ENCODE data around the gene GNA12.

Gene GNA12

DNA sequence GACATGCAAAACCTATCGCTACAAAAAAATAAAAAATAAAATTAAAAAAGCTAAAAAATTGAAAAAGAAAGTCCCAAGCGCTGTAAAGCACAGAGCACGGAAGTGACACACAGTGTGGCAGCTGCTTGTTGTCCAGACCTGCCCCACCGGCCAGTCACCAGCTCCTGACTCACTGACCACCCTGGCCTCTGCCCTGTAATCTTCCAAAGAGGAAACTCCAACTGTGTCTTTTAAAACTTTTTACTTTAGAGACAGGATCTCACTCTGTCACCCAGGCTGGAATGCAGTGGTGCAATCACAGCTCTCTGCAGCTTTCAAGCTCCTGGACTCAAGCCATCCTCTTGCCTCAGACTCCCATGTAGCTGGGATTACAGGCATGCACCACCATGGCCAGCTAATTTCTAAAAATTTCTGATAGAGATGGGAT lies 23.6 kb downstream of the GNA12 start:
- H3K36me3 Mint-ChIP-seq (ENCODE audit: low read depth): no peaks in the 10 kb centered on the region
- DNase-seq: no peak
- no peaks in the 10 kb centered on the region for H3K27me3 Mint-ChIP-seq
- no peak overlapping the region for H3K27ac Mint-ChIP-seq
- peaks cover 45% of the 10 kb centered on the region for H3K4me1 Mint-ChIP-seq
- no peaks in the 10 kb centered on the region for H3K9me3 Mint-ChIP-seq
- ATAC-seq: no peak
- H3K4me3 Mint-ChIP-seq: no peak overlapping the region

DNA sequence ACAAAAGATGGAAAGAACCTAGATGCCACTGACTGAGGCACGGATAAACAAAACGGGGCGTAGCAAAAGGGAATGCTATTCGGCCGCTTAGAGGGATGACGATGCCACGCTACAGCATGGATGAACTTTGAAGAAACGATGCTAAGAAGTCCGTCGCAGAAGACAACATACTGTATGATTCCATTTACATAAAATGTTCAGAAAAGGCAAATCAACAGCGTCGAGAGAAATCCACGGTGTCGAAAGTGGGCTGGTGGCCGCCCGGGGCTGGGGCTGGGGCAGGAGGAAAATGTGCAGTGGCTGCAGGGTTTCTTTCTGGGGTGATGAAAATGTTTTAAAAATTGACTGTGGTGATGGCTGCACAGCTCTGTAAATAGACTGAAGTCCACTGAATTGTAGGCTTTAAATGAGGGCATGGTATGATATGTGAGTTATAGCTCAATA lies 24.1 kb downstream of the GNA12 start:
- no peak overlapping the region for H3K27ac Mint-ChIP-seq

DNA sequence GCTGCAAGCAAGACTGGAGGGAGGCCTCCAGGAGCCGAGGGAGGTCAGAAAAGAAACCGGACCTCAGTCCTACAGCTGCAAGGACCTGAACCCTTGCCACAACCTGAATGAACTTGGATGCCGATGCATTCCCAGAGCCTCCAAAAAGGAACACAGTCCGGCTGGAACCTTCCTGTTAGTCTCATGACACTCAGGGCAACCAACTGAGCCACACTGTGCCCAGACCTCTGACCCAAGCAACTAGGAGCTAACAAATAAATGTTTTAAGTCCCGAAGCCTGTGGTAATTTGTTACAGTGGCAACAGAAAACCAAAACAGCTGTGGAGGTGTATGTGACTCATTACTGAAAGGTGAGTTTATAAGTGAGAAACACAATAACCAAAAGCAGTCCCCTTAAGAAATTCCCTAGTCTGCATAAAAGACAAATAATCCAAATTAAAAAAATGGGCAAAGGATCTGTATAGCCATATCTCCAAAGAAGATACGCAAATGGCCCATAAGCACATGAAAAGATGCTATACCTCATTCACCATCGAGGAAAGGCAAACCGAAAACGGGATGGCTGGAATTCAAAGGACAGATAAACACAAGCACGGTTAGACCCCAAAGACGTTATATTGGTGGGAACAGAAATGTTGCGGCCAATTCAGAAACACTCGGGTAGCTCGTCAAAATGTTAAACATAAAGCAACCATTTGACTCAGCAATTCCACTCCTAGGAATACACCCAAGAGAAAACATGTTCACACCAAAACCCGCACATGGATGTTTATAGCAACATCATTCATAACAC lies 24.8 kb downstream of the GNA12 start:
- no peaks in the 10 kb centered on the region for H3K9me3 Mint-ChIP-seq
- no peak overlapping the region for H3K27ac Mint-ChIP-seq
- DNase-seq: no peak
- no peaks in the 10 kb centered on the region for H3K36me3 Mint-ChIP-seq (ENCODE audit: low read depth)
- H3K27me3 Mint-ChIP-seq: no peaks in the 10 kb centered on the region
- H3K4me3 Mint-ChIP-seq: no peak overlapping the region
- H3K4me1 Mint-ChIP-seq: peaks cover 37% of the 10 kb centered on the region
- ATAC-seq: peak; percentile 49

More for the DNA sequence above, 24.1 kb downstream of the GNA12 start:
- Mint-ChIP-seq H3K4me1 (peaks cover 40% of the 10 kb centered on the region), H3K36me3 (ENCODE audit: low read depth) (no peaks in the 10 kb centered on the region), H3K27me3 (no peaks in the 10 kb centered on the region), H3K4me3 (no peak overlapping the region), H3K9me3 (no peaks in the 10 kb centered on the region)
- DNase-seq (no peak), ATAC-seq (no peak)

DNA sequence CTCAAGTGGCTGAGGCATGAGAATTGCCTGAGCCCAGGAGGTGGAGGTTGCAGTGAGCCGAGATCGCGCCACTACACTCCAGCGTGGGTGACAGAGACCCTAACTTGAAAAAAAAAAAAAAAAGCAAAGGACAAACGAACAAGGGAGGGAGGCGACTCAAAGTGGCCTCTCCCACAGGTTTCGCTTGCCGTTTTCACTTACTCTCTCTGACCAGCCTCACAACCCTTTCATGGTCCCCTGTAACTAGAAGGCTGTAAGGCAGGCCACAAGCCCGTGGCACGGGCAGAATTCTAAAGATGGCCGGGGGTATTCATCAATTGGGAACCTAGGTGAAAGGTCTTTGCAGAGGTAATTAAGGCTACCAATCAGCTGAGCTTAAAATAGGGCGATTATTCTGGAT lies 25.5 kb downstream of the GNA12 start:
- Mint-ChIP-seq H3K4me1 (peaks cover 32% of the 10 kb centered on the region), H3K27me3 (no peaks in the 10 kb centered on the region)
- ATAC-seq: no peak

DNA sequence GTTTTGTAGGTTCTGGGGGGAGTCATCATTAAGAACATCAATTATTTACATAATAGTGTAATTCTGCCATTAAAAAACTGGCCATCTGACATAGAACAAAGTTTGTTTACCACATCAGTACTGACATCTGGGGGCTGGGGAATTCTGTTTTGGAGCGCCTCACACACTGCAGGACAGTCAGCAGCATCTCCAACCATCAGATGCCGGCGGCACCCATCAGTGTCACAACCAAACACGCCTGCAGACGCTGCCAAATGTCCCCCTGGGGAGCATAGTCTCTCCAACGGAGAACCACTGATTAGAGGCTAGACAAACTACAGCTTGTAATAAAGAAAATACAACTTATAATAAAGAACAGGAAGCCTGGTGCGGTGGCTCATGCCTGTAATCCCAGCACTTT lies 26.0 kb downstream of the GNA12 start:
- Mint-ChIP-seq H3K36me3 (ENCODE audit: low read depth) (no peaks in the 10 kb centered on the region), H3K9me3 (no peaks in the 10 kb centered on the region), H3K27ac (no peak overlapping the region), H3K27me3 (no peaks in the 10 kb centered on the region), H3K4me3 (no peak overlapping the region), H3K4me1 (peaks cover 32% of the 10 kb centered on the region)
- DNase-seq (no peak), ATAC-seq (no peak)

More for the DNA sequence above, 25.5 kb downstream of the GNA12 start:
- DNase-seq: no peak
- H3K4me3 Mint-ChIP-seq: no peak overlapping the region
- H3K9me3 Mint-ChIP-seq: no peaks in the 10 kb centered on the region
- no peaks in the 10 kb centered on the region for H3K36me3 Mint-ChIP-seq (ENCODE audit: low read depth)
- no peak overlapping the region for H3K27ac Mint-ChIP-seq

DNA sequence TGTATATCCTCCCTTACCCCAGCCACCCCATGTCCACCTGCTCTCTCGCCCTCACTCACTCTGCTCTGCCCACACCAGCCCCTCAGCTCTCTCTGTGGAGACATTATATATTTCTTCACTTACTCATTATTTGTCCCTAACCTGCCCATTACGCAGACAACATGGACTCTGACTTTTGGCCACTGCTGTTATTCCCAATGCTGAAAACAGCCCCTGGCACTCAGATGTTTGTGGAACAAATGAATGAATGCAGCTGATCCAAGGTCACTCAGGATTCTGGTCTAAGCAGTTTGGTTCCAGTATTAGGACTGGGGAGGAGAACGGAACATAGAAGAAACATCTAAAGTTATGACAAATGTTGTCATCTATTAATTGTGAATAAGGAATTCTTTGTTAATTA lies 26.7 kb downstream of the GNA12 start:
- Mint-ChIP-seq H3K36me3 (ENCODE audit: low read depth) (no peaks in the 10 kb centered on the region), H3K27me3 (no peaks in the 10 kb centered on the region), H3K9me3 (no peaks in the 10 kb centered on the region), H3K4me1 (peaks cover 33% of the 10 kb centered on the region), H3K4me3 (no peak overlapping the region), H3K27ac (no peak overlapping the region)
- no peak for DNase-seq
- no peak for ATAC-seq

DNA sequence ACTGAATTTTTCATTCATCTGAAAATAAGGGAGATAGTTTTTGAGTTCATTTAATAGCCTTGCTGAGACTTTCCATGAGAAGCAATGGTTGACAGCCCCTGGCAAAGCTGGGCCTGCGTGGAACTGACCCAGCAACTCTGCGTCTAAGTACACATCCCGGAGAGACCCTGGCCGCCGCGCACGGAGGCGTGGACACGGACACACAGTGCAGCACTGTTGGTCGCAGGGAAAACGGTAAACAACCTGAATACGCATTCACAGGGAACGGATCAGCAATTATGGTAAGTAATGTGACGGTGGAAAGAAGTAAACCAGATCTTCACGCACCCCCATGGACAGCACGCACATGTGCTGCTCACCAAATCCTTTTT lies 28.2 kb downstream of the GNA12 start:
- no peak for DNase-seq
- Mint-ChIP-seq H3K27ac (no peak overlapping the region), H3K4me1 (peaks cover 21% of the 10 kb centered on the region), H3K9me3 (no peaks in the 10 kb centered on the region), H3K27me3 (no peaks in the 10 kb centered on the region), H3K4me3 (no peak overlapping the region), H3K36me3 (ENCODE audit: low read depth) (no peaks in the 10 kb centered on the region)
- no peak for ATAC-seq

DNA sequence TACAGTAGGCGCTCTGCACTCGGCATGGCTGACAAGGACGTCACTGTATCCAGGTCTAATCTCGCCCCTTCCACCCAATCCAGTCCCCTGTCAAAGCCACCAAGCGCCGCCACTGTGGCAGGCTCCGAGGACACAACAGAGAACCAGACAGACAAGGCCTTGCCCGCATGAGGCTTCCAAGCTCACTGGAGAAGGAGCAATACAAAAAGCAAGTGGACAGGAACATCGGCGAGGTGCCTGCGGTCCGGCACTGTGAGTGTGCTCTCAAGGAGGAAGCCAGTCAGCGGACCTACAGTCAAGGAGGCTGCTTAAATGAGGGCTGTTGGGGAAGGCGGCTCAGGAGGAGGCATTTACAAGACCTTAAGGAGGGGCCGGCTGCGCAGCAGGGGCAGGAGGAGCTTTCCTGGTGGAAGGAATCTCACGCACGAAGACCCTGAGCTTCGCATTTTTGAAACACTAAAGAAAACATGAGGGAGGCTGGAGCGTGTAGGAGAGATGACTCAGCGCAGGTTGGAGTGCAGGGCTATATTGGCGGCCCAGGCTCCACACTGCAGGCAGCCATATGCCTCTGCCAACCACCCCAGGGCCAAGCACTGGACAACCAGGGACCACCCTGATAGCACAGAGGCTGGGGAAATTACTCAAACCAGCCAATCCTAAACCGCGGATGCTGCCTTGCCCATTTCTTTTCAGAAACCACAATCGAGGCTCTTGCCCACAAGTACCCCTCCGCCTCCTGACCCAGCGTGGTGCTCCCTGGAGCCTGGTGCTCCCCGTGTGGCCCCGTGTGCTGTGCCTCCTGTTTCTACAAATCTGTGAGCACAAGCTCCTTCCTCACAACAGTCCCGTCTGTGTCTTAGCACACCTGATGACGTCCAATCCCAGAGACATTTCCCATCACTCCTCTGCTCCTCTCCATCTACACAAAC lies 28.9 kb downstream of the GNA12 start:
- H3K4me3 Mint-ChIP-seq: no peak overlapping the region
- H3K4me1 Mint-ChIP-seq: peaks cover 18% of the 10 kb centered on the region
- no peaks in the 10 kb centered on the region for H3K9me3 Mint-ChIP-seq
- H3K27ac Mint-ChIP-seq: no peak overlapping the region
- H3K36me3 Mint-ChIP-seq (ENCODE audit: low read depth): no peaks in the 10 kb centered on the region
- no peak for ATAC-seq
- no peaks in the 10 kb centered on the region for H3K27me3 Mint-ChIP-seq
- DNase-seq: no peak

DNA sequence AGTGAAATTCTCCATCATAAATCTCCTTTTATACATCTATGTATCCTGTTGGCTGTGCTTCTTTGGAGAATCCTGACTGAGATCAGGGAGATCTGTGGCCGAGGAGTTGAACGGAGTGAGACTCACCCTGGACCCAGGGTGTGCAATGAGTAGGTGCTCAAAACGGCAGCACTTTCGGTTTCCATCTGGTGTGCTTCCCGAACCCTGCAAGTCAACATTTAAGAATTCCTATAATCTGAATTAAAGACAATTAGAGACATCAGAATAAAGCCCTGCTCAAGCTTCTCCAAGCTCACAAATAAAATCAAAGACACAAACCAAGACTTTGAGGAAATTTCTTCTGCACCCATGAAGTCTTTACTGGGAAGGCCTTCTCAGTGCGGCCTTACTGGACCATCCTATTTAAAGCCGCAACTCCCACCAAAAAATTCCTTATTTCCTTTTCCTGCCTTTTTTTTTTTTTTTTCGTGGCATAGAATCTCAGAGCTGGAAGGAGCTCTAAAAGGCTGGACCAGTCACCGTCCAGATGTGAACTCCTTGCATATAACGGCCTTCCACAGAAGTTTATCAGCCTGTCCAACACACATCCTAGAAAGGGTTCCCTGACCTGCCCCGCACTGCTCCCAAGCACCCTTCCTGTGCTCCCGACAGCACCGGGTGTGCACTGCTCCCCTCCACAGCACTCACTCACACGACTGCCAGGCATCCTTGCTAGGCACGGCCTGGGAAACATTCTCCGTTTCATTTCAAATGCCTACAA lies 29.7 kb downstream of the GNA12 start:
- H3K4me3 Mint-ChIP-seq: no peak overlapping the region
- no peaks in the 10 kb centered on the region for H3K36me3 Mint-ChIP-seq (ENCODE audit: low read depth)
- no peaks in the 10 kb centered on the region for H3K27me3 Mint-ChIP-seq
- H3K9me3 Mint-ChIP-seq: no peaks in the 10 kb centered on the region
- DNase-seq (no peak), ATAC-seq (no peak)
- no peak overlapping the region for H3K27ac Mint-ChIP-seq
- H3K4me1 Mint-ChIP-seq: peaks cover 9% of the 10 kb centered on the region

DNA sequence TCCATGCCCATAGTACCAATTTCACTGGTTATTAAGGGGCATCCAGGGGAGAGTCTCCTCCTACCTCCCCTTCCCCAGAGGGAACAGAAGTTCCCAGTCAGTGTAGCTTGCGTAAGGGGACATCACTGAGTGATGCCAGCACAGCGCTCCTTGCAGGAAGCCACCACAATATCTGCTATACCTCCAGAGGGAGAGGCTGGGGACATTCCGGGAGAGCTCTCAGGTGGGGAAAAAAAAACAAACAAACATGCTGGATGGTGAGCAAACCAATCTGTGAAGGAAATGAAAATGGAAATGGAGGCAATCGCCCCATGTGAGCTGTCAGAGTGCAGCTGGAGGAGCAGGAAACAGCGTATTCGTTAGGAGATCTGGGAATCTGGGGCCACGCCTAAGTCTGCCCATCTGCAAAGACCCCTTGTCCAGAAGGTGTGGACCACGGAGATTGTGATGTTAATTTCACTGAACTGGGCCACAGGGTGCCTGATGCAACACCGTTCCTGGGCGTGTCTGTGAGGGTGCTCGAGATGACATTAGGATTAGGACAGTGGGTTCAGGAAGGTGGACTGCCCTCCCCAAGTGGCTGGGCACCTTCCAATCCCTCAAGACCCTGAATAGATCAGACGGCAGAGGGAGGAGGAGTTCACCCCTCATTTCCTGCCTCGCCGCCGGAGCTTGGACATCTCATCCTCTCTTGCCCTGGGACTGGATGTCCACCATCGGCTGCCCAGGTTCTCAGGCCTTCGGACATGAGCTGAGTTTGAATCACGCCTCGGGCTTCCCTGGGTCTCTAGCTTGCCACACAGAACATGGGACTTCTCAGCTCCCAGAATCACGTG lies 30.5 kb downstream of the GNA12 start:
- no peak overlapping the region for H3K27ac Mint-ChIP-seq

DNA sequence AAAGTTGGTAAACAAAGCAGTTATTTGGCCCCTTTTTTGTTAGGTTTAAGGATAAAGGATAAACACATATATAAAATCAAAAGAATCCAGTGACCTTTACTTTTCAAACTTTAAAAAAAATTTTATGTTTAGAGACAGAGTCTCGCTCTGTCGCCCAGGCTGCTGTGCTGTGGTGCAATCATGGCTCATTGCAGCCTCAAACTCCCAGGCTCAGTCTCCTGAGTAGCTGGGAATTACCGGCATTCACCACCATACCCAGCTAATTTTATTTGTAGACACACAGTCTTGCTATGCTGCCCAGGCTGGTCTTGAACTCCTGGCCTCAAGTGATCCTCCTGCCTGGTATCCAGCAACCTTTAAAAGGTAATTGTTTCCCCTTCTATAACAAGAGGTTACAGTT lies 31.3 kb downstream of the GNA12 start:
- Mint-ChIP-seq H3K9me3 (no peaks in the 10 kb centered on the region), H3K27me3 (no peaks in the 10 kb centered on the region), H3K27ac (peak overlapping the region; percentile 25), H3K4me3 (no peak overlapping the region), H3K4me1 (peaks cover 10% of the 10 kb centered on the region), H3K36me3 (ENCODE audit: low read depth) (no peaks in the 10 kb centered on the region)
- DNase-seq: no peak
- no peak for ATAC-seq

More for the DNA sequence above, 30.5 kb downstream of the GNA12 start:
- DNase-seq (no peak), ATAC-seq (no peak)
- no peaks in the 10 kb centered on the region for H3K27me3 Mint-ChIP-seq
- no peaks in the 10 kb centered on the region for H3K9me3 Mint-ChIP-seq
- no peak overlapping the region for H3K4me3 Mint-ChIP-seq
- no peaks in the 10 kb centered on the region for H3K36me3 Mint-ChIP-seq (ENCODE audit: low read depth)
- H3K4me1 Mint-ChIP-seq: peaks cover 7% of the 10 kb centered on the region

DNA sequence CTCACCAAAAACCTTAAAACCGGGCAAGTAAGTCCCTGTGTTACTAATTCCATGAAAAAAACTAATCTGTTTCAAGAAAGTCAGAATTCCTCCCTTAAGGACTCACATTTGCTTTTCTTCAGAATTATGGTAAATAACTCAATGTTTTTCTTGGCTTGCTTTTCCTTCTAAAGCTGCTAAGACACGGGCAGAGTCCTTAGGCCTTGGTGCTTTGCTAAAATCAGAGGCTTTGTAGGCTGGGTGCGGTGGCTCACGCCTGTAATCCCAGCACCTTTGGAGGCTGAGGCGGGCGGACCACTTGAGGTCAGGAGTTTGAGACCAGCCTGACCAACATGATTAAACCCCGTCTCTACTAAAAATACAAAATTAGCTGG lies 32.0 kb downstream of the GNA12 start:
- Mint-ChIP-seq H3K36me3 (ENCODE audit: low read depth) (no peaks in the 10 kb centered on the region), H3K4me3 (no peak overlapping the region), H3K4me1 (peaks cover 10% of the 10 kb centered on the region), H3K27ac (no peak overlapping the region), H3K27me3 (no peaks in the 10 kb centered on the region), H3K9me3 (no peaks in the 10 kb centered on the region)
- no peak for ATAC-seq
- DNase-seq: no peak

DNA sequence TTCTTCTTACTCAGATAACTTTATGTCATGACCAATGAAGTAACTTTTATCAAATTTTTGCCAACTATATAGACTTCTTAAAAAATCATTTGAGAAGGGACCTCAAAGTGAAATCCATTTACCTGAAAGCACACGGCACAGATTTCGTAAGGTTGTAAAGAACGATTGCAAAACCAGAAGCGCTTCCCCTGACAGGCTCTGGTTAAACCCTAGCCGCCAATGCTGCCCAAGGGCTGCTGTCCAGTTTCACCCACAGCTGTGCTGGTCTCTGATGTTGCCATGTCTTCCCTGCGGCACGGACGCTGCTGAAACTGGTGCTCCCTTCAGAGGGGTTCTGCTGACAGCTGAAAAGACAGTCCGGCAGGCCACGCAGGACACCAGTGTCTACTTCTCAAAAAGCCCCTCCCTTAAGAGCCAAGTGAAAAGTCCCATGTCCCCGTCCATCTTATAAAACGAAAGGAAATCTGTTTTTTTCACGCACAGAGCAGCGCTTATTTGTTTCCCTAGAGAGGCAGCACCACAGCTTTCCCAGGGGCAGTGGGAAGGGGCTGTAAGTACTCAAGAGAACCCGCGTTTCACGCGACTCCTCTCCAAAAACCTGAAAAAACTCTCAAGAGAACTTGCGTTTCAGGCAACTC lies 32.5 kb downstream of the GNA12 start:
- no peak overlapping the region for H3K4me3 Mint-ChIP-seq
- H3K36me3 Mint-ChIP-seq (ENCODE audit: low read depth): no peaks in the 10 kb centered on the region
- H3K27ac Mint-ChIP-seq: no peak overlapping the region
- no peak for ATAC-seq
- no peaks in the 10 kb centered on the region for H3K27me3 Mint-ChIP-seq
- peaks cover 10% of the 10 kb centered on the region for H3K4me1 Mint-ChIP-seq
- DNase-seq: no peak
- H3K9me3 Mint-ChIP-seq: no peaks in the 10 kb centered on the region

Data from activated naive CD8-positive, alpha-beta T cell treated with anti-CD3 and anti-CD28 coated beads, Interleukin-2, amount 50 U/mL, for 24 hours (primary cell).